GM06990 (cell line): Measurements from ENCODE around the gene PIK3CG.

Experiments
- DNase-seq: peaks from one replicate; pipeline ENCODE4 v3.0.0-alpha.2; 2011; ENCODE audit not compliant: insufficient read length; ENCODE audit errors: extremely low read depth
- H3K27me3 ChIP-seq: replicated peaks from 2 replicates; pipeline ENCODE4 v1.6.0; 2011; ENCODE audit warnings: low read length; ENCODE audit not compliant: control insufficient read depth, insufficient read depth
- H3K36me3 ChIP-seq: 2 replicates; pipeline ENCODE4 v1.5.1; 2011; ENCODE audit warnings: low read length; ENCODE audit not compliant: control insufficient read depth, insufficient read depth
- H3K4me3 ChIP-seq: replicated peaks from 2 replicates; pipeline ENCODE4 v1.5.1; 2011; ENCODE audit warnings: low read depth, mild to moderate bottlenecking, control low read depth, low read length
- TF ChIP-seq, protein P1 (sequence below): IDR thresholded peaks from 2 replicates; pipeline ENCODE4 v1.5.1; 2011; ENCODE audit warnings: low read length, control low read depth, mild to moderate bottlenecking, inconsistent platforms; ENCODE audit not compliant: insufficient read depth, poor library complexity, severe bottlenecking

Gene PIK3CG

GRCh38 chr7:106870528-106870927 lies 5.4 kb downstream of the PIK3CG start:
- H3K36me3 ChIP-seq: peaks cover 10% of the 10 kb centered on the region
- TF ChIP-seq, protein P1, sequence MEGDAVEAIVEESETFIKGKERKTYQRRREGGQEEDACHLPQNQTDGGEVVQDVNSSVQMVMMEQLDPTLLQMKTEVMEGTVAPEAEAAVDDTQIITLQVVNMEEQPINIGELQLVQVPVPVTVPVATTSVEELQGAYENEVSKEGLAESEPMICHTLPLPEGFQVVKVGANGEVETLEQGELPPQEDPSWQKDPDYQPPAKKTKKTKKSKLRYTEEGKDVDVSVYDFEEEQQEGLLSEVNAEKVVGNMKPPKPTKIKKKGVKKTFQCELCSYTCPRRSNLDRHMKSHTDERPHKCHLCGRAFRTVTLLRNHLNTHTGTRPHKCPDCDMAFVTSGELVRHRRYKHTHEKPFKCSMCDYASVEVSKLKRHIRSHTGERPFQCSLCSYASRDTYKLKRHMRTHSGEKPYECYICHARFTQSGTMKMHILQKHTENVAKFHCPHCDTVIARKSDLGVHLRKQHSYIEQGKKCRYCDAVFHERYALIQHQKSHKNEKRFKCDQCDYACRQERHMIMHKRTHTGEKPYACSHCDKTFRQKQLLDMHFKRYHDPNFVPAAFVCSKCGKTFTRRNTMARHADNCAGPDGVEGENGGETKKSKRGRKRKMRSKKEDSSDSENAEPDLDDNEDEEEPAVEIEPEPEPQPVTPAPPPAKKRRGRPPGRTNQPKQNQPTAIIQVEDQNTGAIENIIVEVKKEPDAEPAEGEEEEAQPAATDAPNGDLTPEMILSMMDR: no peak
- no peaks in the 10 kb centered on the region for H3K27me3 ChIP-seq
- peak overlapping the region; percentile 20 for H3K4me3 ChIP-seq
- no peak for DNase-seq

DNA sequence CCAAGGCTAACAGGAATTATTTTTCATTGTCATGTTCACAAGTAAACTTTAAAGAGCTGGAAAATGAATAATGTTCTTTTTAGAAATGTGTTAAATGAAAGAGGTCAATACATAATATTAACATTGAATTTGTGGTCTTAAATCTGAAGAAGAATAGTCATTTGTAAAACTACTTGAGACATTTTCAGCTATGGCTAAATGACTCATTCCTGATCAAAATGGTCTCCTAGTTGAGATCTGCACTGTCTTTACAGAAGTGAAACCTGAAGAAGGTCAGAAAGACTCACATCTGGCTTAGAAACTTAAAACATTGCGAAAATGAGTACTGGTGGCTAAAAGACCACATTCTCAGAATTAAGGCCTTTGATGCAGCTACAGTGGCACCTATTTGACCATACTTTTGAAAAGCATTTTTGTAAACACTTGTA lies 5.9 kb downstream of the PIK3CG start:
- Histone ChIP-seq H3K4me3 (peak overlapping the region; percentile 20), H3K27me3 (no peaks in the 10 kb centered on the region), H3K36me3 (peaks cover 10% of the 10 kb centered on the region)
- DNase-seq: peak; percentile 75
- TF ChIP-seq, protein P1: no peak

GRCh38 chr7:106871793-106872571 lies 6.9 kb downstream of the PIK3CG start:
- no peak overlapping the region for H3K4me3 ChIP-seq
- peaks cover 10% of the 10 kb centered on the region for H3K36me3 ChIP-seq
- H3K27me3 ChIP-seq: no peaks in the 10 kb centered on the region
- TF ChIP-seq, protein P1: no peak
- no peak for DNase-seq

- peaks cover 8% of the 10 kb centered on the region for H3K36me3 ChIP-seq
- H3K4me3 ChIP-seq: no peak overlapping the region
- no peak for DNase-seq
- TF ChIP-seq, protein P1: no peak
- no peaks in the 10 kb centered on the region for H3K27me3 ChIP-seq
These were observed 7.7 kb downstream of the PIK3CG start for GRCh38 chr7:106872763-106873162.

- Histone ChIP-seq H3K36me3 (no peaks in the 10 kb centered on the region; the same call in none of the 2 replicates), H3K4me3 (no peak overlapping the region), H3K27me3 (no peaks in the 10 kb centered on the region)
- TF ChIP-seq, protein P1: no peak
- no peak for DNase-seq
These were observed 9.0 kb downstream of the PIK3CG start for GRCh38 chr7:106874076-106874475.

DNA sequence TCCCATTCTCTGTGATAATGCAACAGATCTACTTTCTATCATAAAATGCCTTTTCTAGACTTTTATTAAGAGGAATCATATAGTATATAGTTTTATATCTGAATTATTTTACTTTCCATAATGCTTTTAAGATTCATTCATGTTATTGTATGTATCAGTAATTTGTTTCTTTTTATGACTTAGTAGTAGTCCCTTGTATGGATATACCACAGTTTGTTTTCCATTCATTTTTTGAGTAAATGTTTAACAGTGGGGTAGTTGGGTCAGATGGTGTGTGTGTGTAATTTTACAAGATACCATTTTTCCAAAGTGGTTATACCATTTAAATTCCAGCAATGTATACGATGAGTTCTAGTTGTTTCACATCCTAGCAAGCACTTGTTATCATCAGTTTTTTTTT lies 10.4 kb downstream of the PIK3CG start:
- H3K36me3 ChIP-seq: no peaks in the 10 kb centered on the region; the same call in none of the 2 replicates
- DNase-seq: no peak
- H3K27me3 ChIP-seq: no peaks in the 10 kb centered on the region
- TF ChIP-seq, protein P1: no peak
- H3K4me3 ChIP-seq: no peak overlapping the region
